Skeletal muscle satellite cell (primary cell): ENCODE data around the gene NDUFS5.
"Not testable (repeated sequence)": the region's sequence is repeated elsewhere in the genome, so short reads cannot be mapped to it uniquely, and the experiment has no call there.

ENCODE experiments used
- H3K27me3 ChIP-seq: 2 replicates; pipeline ENCODE4 v1.7.0; 2013; ENCODE audit warnings: low read length; ENCODE audit not compliant: control insufficient read depth, insufficient read depth
- H3K36me3 ChIP-seq: 2 replicates; pipeline ENCODE4 v1.7.0; 2013; ENCODE audit warnings: mild to moderate bottlenecking, control low read depth, low read length; ENCODE audit not compliant: insufficient read depth
- H3K4me1 ChIP-seq: 2 replicates; pipeline ENCODE4 v1.7.0; 2013; ENCODE audit warnings: low read length; ENCODE audit not compliant: control insufficient read depth, insufficient read depth
- H3K4me2 ChIP-seq: 2 replicates; pipeline ENCODE4 v1.7.0; 2013; ENCODE audit warnings: mild to moderate bottlenecking, low read length
- H3K4me3 ChIP-seq: 2 replicates; pipeline ENCODE4 v1.7.0; 2013; ENCODE audit warnings: low read length
- H3K9ac ChIP-seq: 2 replicates; pipeline ENCODE4 v1.7.0; 2013; ENCODE audit warnings: mild to moderate bottlenecking, low read depth, low read length, moderate library complexity
- H3K9me3 ChIP-seq: replicated peaks from 2 replicates; pipeline ENCODE4 v1.7.0; 2013; ENCODE audit warnings: mild to moderate bottlenecking, control low read depth, low read length

The NDUFS5 gene

GRCh38 chr1:38997034-38997900 lies 28.9 kb upstream of the NDUFS5 start:
- H3K4me3 ChIP-seq: no peak overlapping the region
- H3K36me3 ChIP-seq: peaks cover 47% of the 10 kb centered on the region
- peaks cover 14% of the 10 kb centered on the region for H3K4me1 ChIP-seq
- H3K9ac ChIP-seq: no peak overlapping the region
- no peaks in the 10 kb centered on the region for H3K27me3 ChIP-seq
- no peaks in the 10 kb centered on the region for H3K9me3 ChIP-seq
- H3K4me2 ChIP-seq: no peak overlapping the region

- Histone ChIP-seq H3K27me3 (no peaks in the 10 kb centered on the region), H3K36me3 (peaks cover 50% of the 10 kb centered on the region), H3K9ac (no peak overlapping the region), H3K9me3 (no peaks in the 10 kb centered on the region), H3K4me2 (no peak overlapping the region), H3K4me1 (peaks cover 10% of the 10 kb centered on the region), H3K4me3 (no peak overlapping the region)
Observed at GRCh38 chr1:38997901-38998190, 28.3 kb upstream of the NDUFS5 start.

- Histone ChIP-seq H3K4me1 (peaks cover 15% of the 10 kb centered on the region), H3K36me3 (peaks cover 71% of the 10 kb centered on the region), H3K9ac (no peak overlapping the region), H3K9me3 (no peaks in the 10 kb centered on the region), H3K4me3 (no peak overlapping the region), H3K27me3 (no peaks in the 10 kb centered on the region), H3K4me2 (no peak overlapping the region)
Observed at GRCh38 chr1:39001516-39002421, 24.4 kb upstream of the NDUFS5 start.

- no peak overlapping the region for H3K4me2 ChIP-seq
- no peak overlapping the region for H3K9ac ChIP-seq
- no peak overlapping the region for H3K4me3 ChIP-seq
- H3K9me3 ChIP-seq: no peaks in the 10 kb centered on the region
- peaks cover 7% of the 10 kb centered on the region for H3K4me1 ChIP-seq
- H3K36me3 ChIP-seq: peaks cover 81% of the 10 kb centered on the region
- no peaks in the 10 kb centered on the region for H3K27me3 ChIP-seq
Observed at GRCh38 chr1:39003281-39003680, 22.9 kb upstream of the NDUFS5 start.

- H3K4me1 ChIP-seq: peaks cover 7% of the 10 kb centered on the region
- no peak overlapping the region for H3K9ac ChIP-seq
- H3K36me3 ChIP-seq: peaks cover 82% of the 10 kb centered on the region
- no peaks in the 10 kb centered on the region for H3K9me3 ChIP-seq
- H3K4me3 ChIP-seq: no peak overlapping the region
- H3K27me3 ChIP-seq: no peaks in the 10 kb centered on the region
- no peak overlapping the region for H3K4me2 ChIP-seq
Observed at GRCh38 chr1:39003794-39004193, 22.4 kb upstream of the NDUFS5 start.

- Histone ChIP-seq H3K36me3 (peaks cover 79% of the 10 kb centered on the region), H3K4me3 (no peak overlapping the region), H3K27me3 (no peaks in the 10 kb centered on the region), H3K9me3 (no peaks in the 10 kb centered on the region), H3K4me2 (no peak overlapping the region), H3K4me1 (peaks cover 7% of the 10 kb centered on the region), H3K9ac (no peak overlapping the region)
Observed at GRCh38 chr1:39006287-39006686, 19.9 kb upstream of the NDUFS5 start.

- no peak overlapping the region for H3K9ac ChIP-seq
- peaks cover 7% of the 10 kb centered on the region for H3K4me1 ChIP-seq
- no peaks in the 10 kb centered on the region for H3K27me3 ChIP-seq
- H3K4me2 ChIP-seq: no peak overlapping the region
- H3K36me3 ChIP-seq: peaks cover 72% of the 10 kb centered on the region
- no peak overlapping the region for H3K4me3 ChIP-seq
- H3K9me3 ChIP-seq: no peaks in the 10 kb centered on the region
Observed at GRCh38 chr1:39006726-39007645, 19.2 kb upstream of the NDUFS5 start.

- H3K27me3 ChIP-seq, H3K4me1 ChIP-seq, H3K9me3 ChIP-seq, H3K36me3 ChIP-seq, H3K4me2 ChIP-seq, H3K9ac ChIP-seq, H3K4me3 ChIP-seq: not testable (repeated sequence)
Observed at GRCh38 chr1:39014956-39015355, 11.2 kb upstream of the NDUFS5 start.

GRCh38 chr1:39016604-39017171 lies 9.5 kb upstream of the NDUFS5 start:
- H3K27me3 ChIP-seq: no peaks in the 10 kb centered on the region
- no peaks in the 10 kb centered on the region for H3K9me3 ChIP-seq
- H3K4me3 ChIP-seq: no peak overlapping the region
- no peak overlapping the region for H3K9ac ChIP-seq
- H3K4me2 ChIP-seq: no peak overlapping the region
- peaks cover 6% of the 10 kb centered on the region for H3K36me3 ChIP-seq
- no peaks in the 10 kb centered on the region for H3K4me1 ChIP-seq

GRCh38 chr1:39017266-39017665 lies 8.9 kb upstream of the NDUFS5 start:
- no peak overlapping the region for H3K4me2 ChIP-seq
- H3K9ac ChIP-seq: no peak overlapping the region
- no peak overlapping the region for H3K4me3 ChIP-seq
- no peaks in the 10 kb centered on the region for H3K27me3 ChIP-seq
- H3K9me3 ChIP-seq: no peaks in the 10 kb centered on the region
- no peaks in the 10 kb centered on the region for H3K4me1 ChIP-seq
- H3K36me3 ChIP-seq: peaks cover 6% of the 10 kb centered on the region

GRCh38 chr1:39020494-39020893 lies 5.7 kb upstream of the NDUFS5 start:
- not testable (repeated sequence) for H3K9ac ChIP-seq, H3K4me1 ChIP-seq, H3K4me3 ChIP-seq, H3K36me3 ChIP-seq, H3K27me3 ChIP-seq, H3K4me2 ChIP-seq, H3K9me3 ChIP-seq
